Dedifferentiated amniotic fluid mesenchymal stem cell (primary cell): ENCODE results near the gene CRYBG1.
"Not testable (repeated sequence)": the region's sequence is repeated elsewhere in the genome, so short reads cannot be mapped to it uniquely, and the experiment has no call there.

ENCODE experiments used
- DNase-seq: peaks from one replicate; pipeline ENCODE4 v3.0.0-alpha.2; 2016; ENCODE audit errors: extremely low spot score

Gene CRYBG1

DNA sequence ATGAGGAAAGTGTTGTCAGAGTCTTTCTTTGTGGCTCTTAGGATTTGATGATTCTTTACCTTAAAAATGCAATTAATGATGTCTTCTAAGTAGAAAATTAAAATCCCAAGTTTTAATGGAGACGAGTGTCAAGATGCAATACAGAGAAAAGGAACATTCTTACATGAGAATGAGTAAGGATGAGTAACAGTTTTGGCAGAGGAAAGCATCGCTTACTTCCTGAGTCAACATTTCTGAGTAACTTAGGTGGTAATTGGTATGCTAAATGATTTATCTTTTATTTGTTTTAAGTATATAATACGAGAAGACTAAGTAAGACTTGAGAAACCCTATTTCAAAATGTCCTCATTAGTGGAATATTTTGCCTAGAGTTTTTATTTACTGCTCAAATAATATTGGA, 167.5 kb downstream of the CRYBG1 start:
- DNase-seq: peak; percentile 83

GRCh38 chr6:106528521-106528920, 168.0 kb downstream of the CRYBG1 start:
- no peak for DNase-seq

GRCh38 chr6:106529438-106529837, 168.9 kb downstream of the CRYBG1 start:
- DNase-seq: no peak

DNA sequence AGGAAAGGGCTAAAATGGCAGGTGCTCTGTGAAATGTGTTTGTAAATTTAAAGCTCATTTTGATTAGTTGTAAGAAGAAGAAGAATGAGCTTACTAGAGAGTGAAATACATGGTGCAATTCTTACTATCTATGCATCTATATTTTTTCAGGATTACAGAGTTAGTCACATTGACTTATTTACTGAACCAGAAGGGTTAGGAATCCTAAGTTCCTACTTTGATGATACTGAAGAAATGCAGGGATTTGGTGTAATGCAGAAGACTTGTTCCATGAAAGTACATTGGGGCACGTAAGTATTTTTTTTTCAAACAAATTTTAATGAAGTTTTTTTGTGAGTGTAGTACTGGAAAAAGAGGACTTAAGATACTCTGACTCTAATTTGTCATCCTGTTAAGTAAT, 169.5 kb downstream of the CRYBG1 start:
- no peak for DNase-seq

DNA sequence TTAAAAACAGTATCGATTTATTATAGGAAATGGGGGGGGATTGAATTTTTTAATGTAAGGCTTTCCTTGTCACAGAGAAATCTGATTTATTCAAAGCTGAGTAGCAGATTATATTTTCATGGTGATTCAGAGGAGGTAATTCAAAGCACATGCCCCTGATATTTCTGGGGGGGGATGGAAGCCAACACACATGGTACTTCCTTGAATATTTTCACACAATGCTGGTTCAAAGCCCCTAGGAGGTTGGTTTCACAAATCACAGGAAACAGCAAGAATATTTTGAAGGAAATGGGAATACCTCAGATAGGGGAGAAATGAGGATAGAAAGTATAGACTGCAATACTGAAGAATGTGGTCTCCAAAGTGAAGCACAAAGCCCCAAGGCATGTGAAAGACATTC, 170.0 kb downstream of the CRYBG1 start:
- DNase-seq: no peak

GRCh38 chr6:106533054-106533453, 172.5 kb downstream of the CRYBG1 start:
- DNase-seq: no peak

DNA sequence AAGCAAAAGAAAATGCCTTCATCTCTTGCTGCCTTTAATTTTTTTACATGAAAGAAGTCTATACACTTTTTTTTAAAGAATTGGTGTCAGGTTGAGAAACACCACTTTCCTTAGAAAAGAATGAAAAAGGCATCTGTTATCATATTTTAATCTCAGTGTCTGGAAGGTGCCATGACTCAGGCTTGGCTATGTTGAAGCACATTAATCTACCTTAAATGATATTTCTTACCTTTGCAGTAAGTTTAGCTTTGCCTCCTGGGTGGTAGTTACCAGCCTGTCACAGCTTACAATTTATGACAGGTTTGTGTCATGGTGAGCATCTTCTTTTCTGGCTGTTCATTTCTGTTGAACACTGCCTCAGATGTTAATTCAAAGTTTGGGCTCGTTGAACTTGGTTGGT, 173.5 kb downstream of the CRYBG1 start:
- no peak for DNase-seq

- DNase-seq: no peak
These were observed 174.1 kb downstream of the CRYBG1 start for GRCh38 chr6:106534564-106534982.

GRCh38 chr6:106535012-106535411, 174.5 kb downstream of the CRYBG1 start:
- no peak for DNase-seq

- DNase-seq: no peak
These were observed 175.8 kb downstream of the CRYBG1 start for GRCh38 chr6:106536357-106536756.

GRCh38 chr6:106536851-106537250, 176.3 kb downstream of the CRYBG1 start:
- no peak for DNase-seq

GRCh38 chr6:106537662-106538061, 177.1 kb downstream of the CRYBG1 start:
- no peak for DNase-seq

DNA sequence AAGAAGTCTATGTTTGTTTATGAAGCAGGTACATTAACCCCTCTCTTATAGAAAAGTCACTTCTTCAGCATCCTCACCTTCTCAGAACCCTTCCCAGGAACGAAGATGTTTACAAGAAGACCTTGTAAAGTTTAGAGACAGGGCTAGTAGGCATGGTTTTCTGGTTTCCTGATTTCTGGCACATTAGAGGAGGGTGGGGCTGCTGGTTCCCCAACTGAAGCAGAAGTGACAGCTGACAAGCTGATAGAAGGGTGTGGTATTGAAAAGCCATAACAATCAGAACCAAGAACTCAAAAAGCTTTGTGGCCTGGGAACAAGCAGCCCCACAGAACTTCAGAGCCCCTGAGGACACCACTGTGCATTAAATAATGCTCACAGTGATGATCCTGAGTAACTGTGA, 177.6 kb downstream of the CRYBG1 start:
- DNase-seq: no peak

DNA sequence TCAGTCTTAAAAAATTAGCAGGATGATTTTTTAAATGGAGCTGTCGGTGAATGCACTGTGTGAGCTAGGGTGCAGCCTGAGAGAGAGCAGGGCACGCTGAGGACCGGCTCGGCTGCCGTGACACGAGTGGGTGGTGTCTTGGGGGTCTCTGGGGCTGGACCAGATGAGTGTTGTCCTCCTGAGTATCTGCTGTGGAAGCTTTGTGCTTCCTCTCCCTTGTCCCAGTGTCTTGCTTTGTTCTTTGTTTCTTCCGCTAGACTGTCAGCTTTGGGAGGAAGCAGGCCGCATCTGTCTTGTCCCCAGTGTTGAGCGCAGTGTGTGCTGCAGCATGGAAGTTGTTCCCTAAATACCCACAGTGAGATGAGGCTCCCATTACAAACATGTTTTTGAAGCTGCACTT, 179.4 kb downstream of the CRYBG1 start:
- DNase-seq: no peak

DNA sequence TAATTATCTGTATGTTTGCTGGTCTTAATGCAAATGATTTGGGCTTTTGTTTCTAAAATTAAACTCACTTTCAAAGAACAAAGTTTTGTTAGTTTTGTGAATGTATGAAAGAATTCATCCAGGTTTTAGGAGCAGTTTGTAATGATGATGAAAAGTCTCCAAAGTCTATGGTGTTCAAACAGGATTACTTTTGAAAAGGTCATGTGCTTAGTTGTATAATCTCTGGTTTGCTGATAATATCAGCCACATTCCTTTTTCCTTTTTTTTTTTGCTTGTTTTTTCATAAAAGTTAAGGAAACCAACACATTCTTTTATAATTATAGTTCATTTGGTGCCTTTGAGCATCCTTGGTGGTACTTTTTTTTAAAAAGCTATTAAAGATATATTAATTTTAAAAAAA, 179.9 kb downstream of the CRYBG1 start:
- no peak for DNase-seq

DNA sequence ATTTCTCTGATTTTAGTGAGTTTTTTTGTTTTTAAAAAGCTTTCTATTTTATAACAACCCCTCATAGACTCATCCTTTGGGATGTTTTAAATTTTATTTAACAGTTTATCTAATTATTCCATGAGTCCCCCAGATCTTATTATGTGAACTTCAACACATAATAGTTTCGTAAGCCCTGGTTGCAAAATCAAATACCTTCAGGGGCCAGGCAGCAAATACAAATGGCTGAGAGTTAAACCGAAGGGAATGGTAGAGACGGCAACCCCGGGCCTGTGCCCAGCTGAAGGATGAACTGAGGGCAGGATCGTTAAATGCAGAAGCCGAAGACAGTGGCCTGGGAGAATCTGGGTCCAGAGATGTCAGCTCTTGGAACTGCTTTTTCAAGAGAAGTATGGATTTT, 180.4 kb downstream of the CRYBG1 start:
- no peak for DNase-seq

- no peak for DNase-seq
These were observed 185.8 kb downstream of the CRYBG1 start for GRCh38 chr6:106546261-106546690.

- peak; percentile 28 for DNase-seq
These were observed 186.3 kb downstream of the CRYBG1 start for GRCh38 chr6:106546691-106547414.

DNA sequence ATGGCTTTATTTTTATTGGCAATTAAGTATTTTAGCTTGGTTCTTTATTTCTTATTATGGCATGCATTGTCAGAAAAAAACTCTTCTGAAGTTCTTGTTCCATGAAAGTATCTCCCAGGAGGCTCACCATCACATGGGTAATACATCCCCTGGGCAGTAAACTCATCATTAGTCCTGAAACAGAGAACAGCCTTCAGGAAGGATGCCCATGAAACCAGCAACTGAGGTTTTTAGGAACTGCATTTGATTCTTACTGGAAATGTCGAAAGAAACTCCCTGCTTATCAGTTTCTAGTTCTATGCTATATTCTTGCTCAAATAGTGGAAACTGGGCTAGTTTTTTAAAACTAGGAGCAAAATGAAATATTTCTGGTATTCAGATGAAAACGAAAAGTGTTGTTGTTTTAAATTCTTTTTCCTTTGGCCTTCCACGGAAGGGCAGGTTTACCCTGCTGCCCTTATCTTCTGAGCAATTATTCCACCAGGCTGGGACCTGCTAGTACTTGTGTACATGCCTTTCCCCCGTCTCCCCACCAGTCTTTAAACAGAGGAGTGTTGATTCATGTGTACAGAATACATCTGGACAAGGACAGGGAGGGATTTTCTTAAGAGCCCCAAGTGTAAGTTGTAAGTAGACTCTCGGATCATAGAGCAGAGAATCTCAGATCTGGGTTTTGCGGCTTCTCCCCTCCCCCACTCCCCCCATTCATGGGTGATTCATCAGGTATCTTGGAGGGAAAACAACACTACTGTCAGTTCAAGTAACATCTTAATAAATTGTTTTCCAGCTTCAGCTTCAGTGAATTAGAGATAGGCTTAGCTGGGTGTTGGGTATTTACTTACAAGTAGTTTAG, 187.3 kb downstream of the CRYBG1 start:
- no peak for DNase-seq

DNA sequence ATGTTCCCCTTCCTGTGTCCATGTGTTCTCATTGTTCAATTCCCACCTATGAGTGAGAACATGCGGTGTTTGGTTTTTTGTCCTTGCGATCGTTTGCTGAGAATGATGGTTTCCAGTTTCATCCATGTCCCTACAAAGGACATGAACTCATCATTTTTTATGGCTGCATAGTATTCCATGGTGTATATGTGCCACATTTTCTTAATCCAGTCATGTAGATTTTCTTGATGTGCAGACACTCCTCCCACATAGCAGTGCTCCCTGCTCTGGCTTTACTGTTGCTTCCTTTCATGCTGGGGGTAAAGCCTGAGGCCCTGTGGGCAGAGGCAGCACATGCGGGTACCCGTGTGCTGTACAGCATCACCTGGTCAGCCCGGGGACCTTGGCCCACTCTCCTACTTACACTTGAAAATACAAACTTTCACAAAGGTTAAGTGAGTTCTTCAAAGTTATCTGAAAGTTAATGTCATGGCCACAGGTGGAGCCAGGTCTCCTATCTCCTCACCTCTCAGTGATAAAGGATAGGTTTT, 188.5 kb downstream of the CRYBG1 start:
- DNase-seq: not testable (repeated sequence)

GRCh38 chr6:106549521-106549920, 189.0 kb downstream of the CRYBG1 start:
- no peak for DNase-seq

DNA sequence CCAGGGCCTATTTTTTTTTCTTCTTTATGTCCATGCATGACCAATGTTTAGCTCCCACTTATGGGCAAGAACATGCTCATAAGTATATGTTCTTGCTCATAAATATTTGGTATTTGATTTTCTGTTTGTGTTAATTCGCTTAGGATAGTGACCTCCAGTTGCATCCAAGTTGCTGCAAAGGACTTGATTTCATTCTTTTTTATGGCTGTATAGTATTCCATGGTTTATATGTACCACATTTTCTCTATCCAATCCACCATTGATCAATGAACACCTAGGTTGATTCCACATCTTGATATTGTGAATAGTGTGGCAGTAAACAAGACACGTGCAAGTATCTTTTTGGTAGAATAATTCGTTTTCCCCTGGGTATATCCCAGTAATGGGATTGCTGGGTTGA, 190.6 kb downstream of the CRYBG1 start:
- DNase-seq: no peak

DNA sequence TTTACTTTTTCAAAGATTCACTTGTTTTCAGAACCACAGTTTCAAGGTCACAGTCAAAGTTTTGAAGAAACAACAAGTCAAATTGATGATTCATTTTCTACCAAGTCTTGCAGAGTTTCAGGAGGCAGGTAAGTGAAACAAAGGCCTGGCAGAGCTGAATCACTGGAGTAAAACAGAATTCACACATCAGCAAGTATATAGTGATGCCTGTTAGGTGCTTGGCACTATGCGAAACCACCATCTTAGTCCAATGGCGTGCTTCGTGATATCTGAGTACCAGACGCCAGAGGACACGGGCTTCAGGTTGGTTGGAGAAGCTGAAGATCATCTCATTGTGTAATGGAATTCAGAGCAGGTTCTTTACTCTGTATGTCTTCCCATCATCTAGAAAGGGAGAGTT, 192.9 kb downstream of the CRYBG1 start:
- DNase-seq: no peak
